SK-N-MC (cell line): Measurements from ENCODE around the gene PLA2G12A.

ENCODE experiments used
- DNase-seq: peaks from one replicate; pipeline ENCODE4 v3.0.0-alpha.2; 2011; ENCODE audit warnings: low read depth, low spot score
- H3K27ac ChIP-seq: fragments of 200-600 bp; sonication (generic); 2 replicates; pipeline ENCODE4 v1.5.1; 2016; ENCODE audit warnings: mixed run types
- H3K36me3 ChIP-seq: fragments of 200-600 bp; sonication (generic); 2 replicates; pipeline ENCODE4 v1.6.1; 2017; ENCODE audit warnings: antibody characterized with exemption, low read length, mixed read lengths; ENCODE audit not compliant: insufficient read depth
- H3K4me3 ChIP-seq: fragments of 200-600 bp; sonication (generic); 2 replicates; pipeline ENCODE4 v1.5.1; 2016
- H3K9ac ChIP-seq: fragments of 200-600 bp; sonication (generic); 2 replicates; pipeline ENCODE4 v1.8.0; 2017; ENCODE audit warnings: mixed run types, mixed read lengths; ENCODE audit not compliant: insufficient read length
- H3K9me3 ChIP-seq: fragments of 200-600 bp; sonication (generic); 2 replicates; pipeline ENCODE4 v1.6.1; 2017; ENCODE audit warnings: low read depth, mild to moderate bottlenecking, antibody characterized with exemption, low read length, moderate library complexity, mixed read lengths
- EZH2 ChIP-seq: fragments of 200-600 bp; sonication (generic); IDR thresholded peaks from one replicate; pipeline ENCODE4 v1.6.1; 2017; ENCODE audit warnings: antibody characterized with exemption
- FOXP2 ChIP-seq: optimal IDR thresholded peaks from 2 replicates; pipeline ENCODE3; 2011; ENCODE audit warnings: mild to moderate bottlenecking, moderate library complexity; ENCODE audit not compliant: insufficient read depth; ENCODE audit errors: extremely low read length, control extremely low read depth
- POLR2AphosphoS5 ChIP-seq: IDR thresholded peaks from 2 replicates; pipeline ENCODE4 v1.6.1; 2012; ENCODE audit warnings: mild to moderate bottlenecking, low read depth, low read length, borderline replicate concordance

Gene PLA2G12A

DNA sequence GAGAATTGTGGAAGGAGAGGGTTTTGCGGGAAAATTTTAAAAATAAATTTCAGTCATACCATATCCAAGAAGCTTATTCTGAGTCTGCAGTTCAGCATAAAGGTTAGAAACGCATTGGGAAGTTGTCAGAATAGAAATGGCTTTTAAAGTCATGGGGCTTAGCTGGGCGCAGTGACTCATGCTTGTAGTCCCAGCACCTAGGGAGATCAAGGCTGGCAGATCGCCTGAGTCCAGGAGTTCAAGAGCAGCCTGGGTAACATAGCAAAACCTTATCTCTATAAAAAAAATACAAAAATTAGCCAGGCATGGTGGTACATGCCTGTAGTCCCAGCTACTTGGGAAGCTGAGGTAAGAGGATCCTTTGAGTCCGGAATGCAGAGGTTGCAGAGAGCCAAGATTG is 3.9 kb upstream of the PLA2G12A start:
- Histone ChIP-seq H3K27ac (no peak overlapping the region), H3K4me3 (no peak overlapping the region), H3K9ac (no peak overlapping the region), H3K36me3 (no peaks in the 10 kb centered on the region), H3K9me3 (no peaks in the 10 kb centered on the region)
- no peak for TF ChIP-seq FOXP2
- TF ChIP-seq EZH2, result no peak
- TF ChIP-seq POLR2AphosphoS5, result no peak
- no peak for DNase-seq

DNA sequence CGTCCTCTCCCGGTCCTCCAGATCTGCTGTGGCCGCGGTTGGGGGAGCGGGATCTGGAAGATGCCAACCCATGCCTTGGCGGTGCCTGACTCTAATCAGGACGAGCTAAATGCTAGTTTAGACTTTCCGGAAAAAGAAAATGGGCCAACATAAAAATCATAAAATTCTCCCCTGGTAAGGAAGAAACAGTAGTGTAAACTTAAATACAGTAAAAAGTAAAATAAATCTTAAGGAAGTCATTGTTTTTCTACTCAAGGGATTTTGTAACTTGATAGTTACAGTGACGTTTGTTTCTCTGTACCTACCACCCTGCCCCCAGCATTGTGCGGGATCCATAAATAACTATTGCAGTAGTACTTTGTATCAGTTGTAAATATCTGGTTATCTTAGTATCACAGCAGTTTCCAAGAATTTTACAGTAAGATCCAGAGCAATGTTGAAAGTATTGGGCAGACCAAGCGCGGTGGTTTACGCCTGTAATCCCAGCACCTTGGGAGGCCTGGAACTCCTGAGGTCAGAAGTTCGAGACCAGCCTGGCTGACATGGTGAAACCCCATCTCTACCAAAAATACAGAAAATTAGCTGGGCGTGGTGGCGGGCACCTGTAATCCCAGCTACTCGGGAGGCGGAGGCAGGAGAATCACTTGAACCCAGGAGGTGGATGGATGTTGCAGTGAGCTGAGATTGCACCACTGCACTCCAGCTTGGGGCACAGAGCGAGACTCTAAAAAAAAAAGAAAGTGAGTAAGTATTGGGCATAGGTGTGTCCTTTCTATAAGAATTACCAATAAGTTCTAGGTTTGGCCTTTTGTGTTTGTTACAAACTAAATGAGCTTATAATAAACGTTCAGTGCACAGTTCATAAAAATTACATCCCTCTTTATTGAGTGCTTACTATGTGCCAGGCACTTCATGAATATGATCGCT is 1.0 kb upstream of the PLA2G12A start:
- no peak for TF ChIP-seq EZH2
- peak overlapping the region; percentile 81 for H3K4me3 ChIP-seq

DNA sequence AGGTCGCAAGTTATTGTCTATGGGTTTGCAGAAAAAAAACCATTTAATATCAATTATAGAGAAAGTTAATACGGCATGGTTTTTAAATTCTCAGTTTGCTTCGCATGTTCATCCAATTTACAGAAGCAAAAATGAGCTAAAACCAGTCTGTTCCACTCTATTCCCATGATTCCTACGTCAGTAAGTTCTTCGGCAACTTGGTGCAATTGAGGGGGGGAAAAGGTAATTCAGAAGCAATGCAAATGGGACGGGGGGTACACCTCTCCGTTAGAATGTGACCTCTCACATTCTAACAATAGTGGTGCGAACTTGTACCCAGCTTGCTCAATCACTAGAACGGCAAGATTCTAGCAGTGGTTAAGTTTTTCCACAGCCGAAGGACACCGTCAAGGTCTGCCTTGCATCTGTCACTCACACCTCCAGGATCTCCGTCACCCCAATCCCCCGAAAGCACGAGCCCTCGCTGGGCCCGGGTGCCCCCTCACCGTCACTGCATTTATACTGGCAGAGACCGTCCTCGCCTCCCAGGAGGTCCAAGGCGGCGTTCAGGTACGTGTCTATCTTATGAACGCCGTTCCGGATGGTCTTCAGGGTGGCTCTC is 653 bp downstream of the PLA2G12A start:
- no peak overlapping the region for H3K27ac ChIP-seq
- DNase-seq, result no peak
- TF ChIP-seq POLR2AphosphoS5 (no peak), EZH2 (no peak), FOXP2 (no peak)
- H3K9me3 ChIP-seq, result no peaks in the 10 kb centered on the region
- H3K9ac ChIP-seq, result peak overlapping the region; percentile 76
- no peaks in the 10 kb centered on the region for H3K36me3 ChIP-seq
- H3K4me3 ChIP-seq, result peak overlapping the region; percentile 92

More for the DNA sequence above, 1.0 kb upstream of the PLA2G12A start:
- H3K9me3 ChIP-seq, result no peaks in the 10 kb centered on the region
- no peaks in the 10 kb centered on the region for H3K36me3 ChIP-seq
- H3K27ac ChIP-seq, result no peak overlapping the region
- peak overlapping the region; percentile 80 for H3K9ac ChIP-seq
- no peak for DNase-seq

DNA sequence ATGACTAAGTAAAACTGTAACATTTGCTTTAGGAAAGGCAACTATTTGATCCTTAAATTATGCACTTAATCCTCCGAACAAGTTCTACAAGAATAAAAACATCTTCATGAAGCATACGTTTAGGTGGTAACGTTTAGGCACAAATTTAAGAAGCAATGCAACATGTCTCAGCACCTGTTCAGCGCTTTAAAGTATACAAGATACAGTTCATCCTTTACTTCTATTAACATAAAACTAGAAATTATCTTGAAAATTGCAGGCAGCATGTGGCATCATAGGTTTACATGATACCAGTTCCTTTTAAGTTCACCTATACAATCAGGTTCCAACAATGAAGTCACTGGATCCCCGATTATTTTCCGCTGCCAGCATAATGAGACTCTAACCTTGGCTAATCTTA is 1.5 kb downstream of the PLA2G12A start:
- Histone ChIP-seq H3K27ac (no peak overlapping the region), H3K36me3 (no peaks in the 10 kb centered on the region), H3K9ac (peak overlapping the region; percentile 76), H3K4me3 (peak overlapping the region; percentile 92), H3K9me3 (no peaks in the 10 kb centered on the region)
- DNase-seq, result no peak
- no peak for TF ChIP-seq POLR2AphosphoS5
- TF ChIP-seq EZH2, result no peak

DNA sequence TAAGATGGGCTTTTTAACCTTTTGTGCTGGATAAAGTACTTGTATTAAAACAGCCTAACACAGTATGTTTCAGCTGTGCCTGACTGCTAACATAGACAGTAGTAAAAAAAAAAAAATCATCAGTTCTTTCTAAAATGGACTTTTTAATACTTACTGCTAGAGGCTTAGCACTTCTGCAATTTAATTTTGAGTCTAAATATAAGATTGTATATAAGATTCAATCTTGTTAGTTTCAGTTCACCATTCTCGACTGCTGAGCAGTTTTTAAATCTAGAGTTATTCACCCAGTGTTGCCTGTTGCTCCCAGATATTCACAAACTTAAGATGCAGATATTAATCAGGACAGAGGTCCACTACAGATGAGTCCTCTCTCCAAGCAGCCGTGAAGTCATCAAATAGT is 6.8 kb downstream of the PLA2G12A start:
- TF ChIP-seq EZH2 (no peak), POLR2AphosphoS5 (no peak), FOXP2 (no peak)
- Histone ChIP-seq H3K9me3 (no peaks in the 10 kb centered on the region; the same call in 1 of the 2 replicates), H3K27ac (no peak overlapping the region), H3K9ac (no peak overlapping the region), H3K36me3 (peaks cover 3% of the 10 kb centered on the region; the same call in 1 of the 2 replicates), H3K4me3 (no peak overlapping the region)
- no peak for DNase-seq

DNA sequence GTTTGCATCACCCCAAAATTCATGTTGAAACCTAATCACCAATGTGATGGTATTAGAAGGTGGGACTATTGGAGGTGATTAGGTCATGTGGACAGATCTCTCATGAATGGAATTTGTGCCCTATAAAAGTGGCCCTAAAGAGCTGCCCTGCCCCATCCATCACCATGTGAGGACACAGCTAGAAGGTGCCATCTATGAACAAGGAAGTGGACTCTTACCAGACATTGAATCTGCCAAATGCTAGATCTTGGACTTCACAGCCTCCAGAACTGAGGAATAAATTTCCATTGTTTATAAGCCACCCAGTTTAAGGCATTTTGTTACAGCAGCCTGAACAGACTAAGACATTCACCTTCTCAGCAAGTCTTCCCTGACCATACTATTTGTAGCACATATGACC is 7.5 kb downstream of the PLA2G12A start:
- H3K27ac ChIP-seq, result no peak overlapping the region
- DNase-seq, result no peak
- peaks cover 8% of the 10 kb centered on the region for H3K36me3 ChIP-seq
- no peak overlapping the region for H3K4me3 ChIP-seq
- no peak overlapping the region for H3K9ac ChIP-seq
- H3K9me3 ChIP-seq, result no peaks in the 10 kb centered on the region; the same call in 1 of the 2 replicates
- TF ChIP-seq EZH2 (no peak), POLR2AphosphoS5 (no peak), FOXP2 (no peak)

DNA sequence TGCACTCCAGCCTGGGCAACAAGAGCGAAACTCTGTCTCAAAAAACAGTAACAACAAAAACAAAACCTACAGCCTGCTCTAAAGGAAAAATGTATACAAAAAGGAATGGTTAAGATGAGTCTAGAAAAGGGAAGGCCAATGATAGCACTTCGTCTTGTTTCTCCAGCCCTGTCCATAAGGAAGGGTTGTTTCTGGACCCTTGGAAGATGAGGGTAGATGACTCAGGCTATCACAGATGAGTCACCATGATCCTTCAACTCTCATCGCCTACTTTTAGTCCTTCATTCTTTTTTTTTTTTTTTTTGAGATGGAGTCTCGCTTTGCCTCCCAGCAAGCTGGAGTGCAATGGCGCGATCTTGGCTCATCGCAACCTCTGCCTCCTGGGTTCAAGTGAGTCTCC is 8.8 kb downstream of the PLA2G12A start:
- TF ChIP-seq EZH2 (no peak), FOXP2 (no peak), POLR2AphosphoS5 (no peak)
- Histone ChIP-seq H3K9ac (no peak overlapping the region), H3K27ac (no peak overlapping the region), H3K9me3 (no peaks in the 10 kb centered on the region; the same call in 1 of the 2 replicates), H3K36me3 (peaks cover 21% of the 10 kb centered on the region), H3K4me3 (no peak overlapping the region)
- DNase-seq, result no peak

DNA sequence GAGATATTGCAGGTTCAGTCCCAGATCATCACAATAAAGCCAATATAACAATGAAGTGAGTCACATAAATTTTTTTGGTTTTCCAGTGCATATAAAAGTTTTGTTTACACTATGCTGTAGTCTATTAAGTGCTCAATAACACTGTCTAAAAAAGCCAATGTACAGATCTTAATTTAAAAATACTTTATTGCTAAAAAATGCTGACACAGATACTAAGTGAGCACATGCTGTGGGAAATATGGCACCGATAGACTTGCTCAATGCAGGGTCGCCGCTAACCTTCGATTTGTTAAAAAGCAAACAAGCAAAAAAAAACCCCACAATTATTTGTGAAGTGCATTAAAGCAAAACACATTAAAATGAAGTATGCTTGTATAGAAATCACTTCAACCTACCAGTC is 10.3 kb downstream of the PLA2G12A start:
- no peak for TF ChIP-seq FOXP2
- no peak for TF ChIP-seq EZH2
- TF ChIP-seq POLR2AphosphoS5, result no peak
- peaks cover 23% of the 10 kb centered on the region for H3K36me3 ChIP-seq
- H3K27ac ChIP-seq, result no peak overlapping the region
- H3K9me3 ChIP-seq, result no peaks in the 10 kb centered on the region; the same call in 1 of the 2 replicates
- H3K4me3 ChIP-seq, result no peak overlapping the region
- H3K9ac ChIP-seq, result no peak overlapping the region
- DNase-seq, result no peak
